ENCODE data around the gene NCKAP5.

The NCKAP5 gene

DNA sequence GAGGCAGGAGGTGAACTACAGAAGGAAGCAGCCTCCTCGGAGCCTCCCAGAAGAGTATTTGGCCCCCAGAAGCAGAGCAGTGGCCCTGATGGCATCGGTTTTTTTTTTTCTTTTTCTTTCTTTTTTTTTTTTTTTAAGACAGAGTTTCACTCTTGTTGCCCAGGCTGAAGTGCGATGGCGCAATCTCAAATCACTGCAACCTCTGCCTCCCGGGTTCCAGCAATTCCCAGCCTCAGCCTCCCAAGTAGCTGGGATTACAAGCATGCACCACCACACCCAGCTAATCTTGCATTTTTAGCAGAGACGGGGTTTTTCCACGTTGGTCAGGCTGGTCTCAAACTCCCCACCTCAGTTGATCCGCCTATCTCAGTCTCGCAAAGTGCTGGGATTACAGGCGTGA, 34.8 kb upstream of the NCKAP5 start:
- H3K9ac ChIP-seq (ENCODE audit: insufficient read length, low read depth): no peak overlapping the region
- H3K4me3 ChIP-seq (ENCODE audit: insufficient read length, low read depth): no peak overlapping the region
- no peak for DNase-seq (ENCODE audit: low read depth, low spot score)
- H3K4me1 ChIP-seq (ENCODE audit: insufficient read depth, insufficient read length): peaks cover 3% of the 10 kb centered on the region
- H3K36me3 ChIP-seq (ENCODE audit: insufficient read depth, insufficient read length, low read length): no peaks in the 10 kb centered on the region
- TF ChIP-seq ZNF274 (IDR thresholded peaks at IDR 0.05; ENCODE audit: low read depth, low read length) (no peak), YY1 (IDR thresholded peaks at IDR 0.05; ENCODE audit: insufficient read depth, insufficient read length) (no peak)
- no peaks in the 10 kb centered on the region for H3K27me3 ChIP-seq (ENCODE audit: insufficient read depth, insufficient read length)
- no peaks in the 10 kb centered on the region for H3K9me3 ChIP-seq (ENCODE audit: insufficient read depth, low read length)

DNA sequence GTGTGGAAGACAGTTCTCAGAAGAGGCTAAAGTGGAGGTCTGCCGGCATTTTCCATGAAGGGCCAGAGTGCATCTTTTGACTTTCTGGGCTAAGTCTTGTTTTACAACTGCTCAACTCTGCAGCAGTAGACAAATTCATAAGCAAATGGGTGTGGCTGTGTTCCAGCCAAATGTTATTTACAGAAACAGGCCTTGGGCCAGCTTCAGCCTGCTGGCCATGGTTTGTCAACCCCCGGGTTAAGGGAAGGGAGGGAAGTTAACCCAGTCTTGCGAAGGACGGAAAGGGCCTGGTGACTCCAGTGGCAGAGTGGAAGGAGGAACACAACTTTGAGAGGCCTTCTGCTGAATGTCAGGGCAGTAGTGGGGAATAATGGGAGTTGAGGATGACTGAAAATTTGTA, 34.3 kb upstream of the NCKAP5 start:
- no peak overlapping the region for H3K4me3 ChIP-seq (ENCODE audit: insufficient read length, low read depth)
- peaks cover 3% of the 10 kb centered on the region for H3K4me1 ChIP-seq (ENCODE audit: insufficient read depth, insufficient read length)
- TF ChIP-seq YY1 (IDR thresholded peaks at IDR 0.05; ENCODE audit: insufficient read depth, insufficient read length) (no peak), ZNF274 (IDR thresholded peaks at IDR 0.05; ENCODE audit: low read depth, low read length) (no peak), SUZ12 (IDR thresholded peaks at IDR 0.05; ENCODE audit: extremely low read depth, insufficient read depth, insufficient read length) (no peak)
- no peak for DNase-seq (ENCODE audit: low read depth, low spot score)
- no peak overlapping the region for H3K9ac ChIP-seq (ENCODE audit: insufficient read length, low read depth)
- H3K9me3 ChIP-seq (ENCODE audit: insufficient read depth, low read length): no peaks in the 10 kb centered on the region
- H3K36me3 ChIP-seq (ENCODE audit: insufficient read depth, insufficient read length, low read length): no peaks in the 10 kb centered on the region
- H3K27me3 ChIP-seq (ENCODE audit: insufficient read depth, insufficient read length): no peaks in the 10 kb centered on the region

DNA sequence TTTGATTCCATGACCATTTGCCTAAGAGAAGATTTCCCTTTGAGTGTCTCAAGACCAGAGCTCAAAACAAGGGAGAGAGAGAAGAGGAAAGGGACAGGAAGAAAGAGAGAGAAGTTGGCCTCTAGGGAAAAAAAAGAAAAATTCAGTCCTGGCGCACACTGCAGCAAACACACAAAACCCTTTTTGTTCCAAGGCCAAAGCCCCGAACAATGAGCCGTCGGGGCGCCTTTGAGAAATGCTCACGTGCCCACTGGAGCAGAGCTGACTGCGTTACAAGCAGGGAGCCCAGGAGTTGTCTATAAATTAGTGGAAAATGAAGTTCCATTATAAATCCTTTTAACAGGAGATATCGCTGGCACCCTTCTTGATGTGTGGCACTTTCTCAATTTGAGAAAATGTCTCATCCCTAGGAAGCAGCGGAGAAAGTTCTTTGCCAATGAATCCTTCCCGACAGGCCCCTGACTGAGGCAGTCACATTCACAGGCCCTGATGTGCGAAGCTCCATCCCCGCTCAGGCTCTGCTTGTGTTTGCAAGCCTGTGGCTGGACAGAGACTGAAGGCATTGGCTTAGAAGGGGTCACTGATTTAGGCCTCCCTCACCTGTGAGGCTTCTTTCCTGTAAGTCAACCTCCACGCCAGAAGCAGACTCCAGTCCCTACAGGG, 32.1 kb upstream of the NCKAP5 start:
- Histone ChIP-seq H3K9me3 (ENCODE audit: insufficient read depth, low read length) (no peaks in the 10 kb centered on the region), H3K4me1 (ENCODE audit: insufficient read depth, insufficient read length) (peaks cover 3% of the 10 kb centered on the region), H3K36me3 (ENCODE audit: insufficient read depth, insufficient read length, low read length) (no peaks in the 10 kb centered on the region), H3K4me3 (ENCODE audit: insufficient read length, low read depth) (no peak overlapping the region), H3K27me3 (ENCODE audit: insufficient read depth, insufficient read length) (no peaks in the 10 kb centered on the region), H3K9ac (ENCODE audit: insufficient read length, low read depth) (no peak overlapping the region)
- no peak for DNase-seq (ENCODE audit: low read depth, low spot score)
- TF ChIP-seq ZNF274 (IDR thresholded peaks at IDR 0.05; ENCODE audit: low read depth, low read length) (no peak), SUZ12 (IDR thresholded peaks at IDR 0.05; ENCODE audit: extremely low read depth, insufficient read depth, insufficient read length) (no peak), YY1 (IDR thresholded peaks at IDR 0.05; ENCODE audit: insufficient read depth, insufficient read length) (no peak)

DNA sequence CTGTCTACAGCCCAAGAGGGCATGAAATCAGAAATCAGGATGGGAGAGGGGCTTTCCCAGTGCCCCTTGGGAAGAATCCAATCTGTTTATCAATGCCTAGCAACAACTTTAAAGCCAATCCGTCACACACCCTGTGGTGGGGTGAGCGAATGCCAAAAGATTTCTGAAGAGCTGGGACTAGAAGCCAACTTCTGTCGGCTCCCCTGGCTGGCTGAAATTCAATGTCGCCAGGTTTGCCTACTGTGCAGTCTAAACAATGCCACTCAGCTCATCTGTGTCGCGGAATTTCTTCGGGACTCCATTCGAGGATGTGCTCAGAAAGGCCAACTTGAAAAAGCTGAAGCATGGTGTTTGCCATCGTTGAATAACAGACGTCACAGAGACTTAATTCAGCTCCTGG, 31.5 kb upstream of the NCKAP5 start:
- Histone ChIP-seq H3K4me1 (ENCODE audit: insufficient read depth, insufficient read length) (peaks cover 3% of the 10 kb centered on the region), H3K4me3 (ENCODE audit: insufficient read length, low read depth) (no peak overlapping the region), H3K9me3 (ENCODE audit: insufficient read depth, low read length) (no peaks in the 10 kb centered on the region), H3K27me3 (ENCODE audit: insufficient read depth, insufficient read length) (no peaks in the 10 kb centered on the region), H3K36me3 (ENCODE audit: insufficient read depth, insufficient read length, low read length) (no peaks in the 10 kb centered on the region), H3K9ac (ENCODE audit: insufficient read length, low read depth) (no peak overlapping the region)
- DNase-seq (ENCODE audit: low read depth, low spot score): no peak
- TF ChIP-seq YY1 (IDR thresholded peaks at IDR 0.05; ENCODE audit: insufficient read depth, insufficient read length) (no peak), SUZ12 (IDR thresholded peaks at IDR 0.05; ENCODE audit: extremely low read depth, insufficient read depth, insufficient read length) (no peak), ZNF274 (IDR thresholded peaks at IDR 0.05; ENCODE audit: low read depth, low read length) (no peak)

DNA sequence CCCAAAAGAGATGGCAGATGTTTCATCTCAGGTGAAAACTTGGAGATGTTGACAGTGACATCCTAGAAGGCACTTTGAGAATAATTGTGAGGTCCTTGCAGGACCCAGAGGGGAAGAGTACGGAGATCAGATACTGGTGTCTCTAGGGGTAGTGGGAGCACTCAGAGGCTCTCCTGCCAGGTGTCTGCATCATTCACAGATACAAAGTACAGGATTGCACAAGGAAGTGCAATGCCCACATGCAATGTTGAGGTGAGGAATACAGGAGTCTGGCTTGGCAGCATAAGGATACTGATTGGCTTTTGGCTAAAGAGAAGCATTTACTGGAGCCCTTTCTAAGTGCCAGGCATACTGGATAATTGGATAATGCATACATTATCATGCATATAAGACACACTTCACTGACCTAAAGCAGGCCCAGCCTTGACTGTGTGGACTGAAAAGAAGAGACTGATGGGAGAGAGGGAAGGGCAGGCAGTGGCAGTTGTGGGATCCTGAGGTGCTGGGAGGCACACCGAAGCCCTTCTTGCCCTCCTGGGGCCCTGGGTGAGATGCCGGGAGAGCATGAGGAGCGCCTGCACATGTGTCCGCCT, 31.0 kb upstream of the NCKAP5 start:
- H3K9ac ChIP-seq (ENCODE audit: insufficient read length, low read depth): no peak overlapping the region
- H3K36me3 ChIP-seq (ENCODE audit: insufficient read depth, insufficient read length, low read length): no peaks in the 10 kb centered on the region
- TF ChIP-seq YY1 (IDR thresholded peaks at IDR 0.05; ENCODE audit: insufficient read depth, insufficient read length) (no peak), SUZ12 (IDR thresholded peaks at IDR 0.05; ENCODE audit: extremely low read depth, insufficient read depth, insufficient read length) (no peak), ZNF274 (IDR thresholded peaks at IDR 0.05; ENCODE audit: low read depth, low read length) (no peak)
- no peaks in the 10 kb centered on the region for H3K9me3 ChIP-seq (ENCODE audit: insufficient read depth, low read length)
- no peak overlapping the region for H3K4me3 ChIP-seq (ENCODE audit: insufficient read length, low read depth)
- no peaks in the 10 kb centered on the region for H3K27me3 ChIP-seq (ENCODE audit: insufficient read depth, insufficient read length)
- H3K4me1 ChIP-seq (ENCODE audit: insufficient read depth, insufficient read length): no peaks in the 10 kb centered on the region
- DNase-seq (ENCODE audit: low read depth, low spot score): no peak

DNA sequence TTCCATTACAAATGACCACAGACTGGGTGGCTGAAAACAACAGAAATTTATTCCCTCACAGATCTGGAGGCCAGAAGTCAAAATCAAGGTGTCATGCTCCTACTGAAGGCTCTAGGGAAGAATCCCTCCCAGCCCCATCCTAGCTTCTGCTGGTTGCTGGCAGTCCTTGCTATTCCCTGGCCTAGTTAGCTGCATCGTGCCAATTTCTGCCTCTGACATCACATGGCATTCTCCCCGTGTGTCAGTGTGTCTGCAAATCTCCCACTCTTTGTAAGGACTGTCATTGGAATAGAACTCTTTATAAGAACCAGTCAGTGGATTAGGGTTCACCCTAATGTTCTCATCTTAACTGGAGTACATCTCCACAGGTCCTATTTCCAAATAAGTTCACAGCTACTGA, 30.5 kb upstream of the NCKAP5 start:
- Histone ChIP-seq H3K27me3 (ENCODE audit: insufficient read depth, insufficient read length) (no peaks in the 10 kb centered on the region), H3K4me3 (ENCODE audit: insufficient read length, low read depth) (no peak overlapping the region)
- TF ChIP-seq YY1 (IDR thresholded peaks at IDR 0.05; ENCODE audit: insufficient read depth, insufficient read length): no peak

DNA sequence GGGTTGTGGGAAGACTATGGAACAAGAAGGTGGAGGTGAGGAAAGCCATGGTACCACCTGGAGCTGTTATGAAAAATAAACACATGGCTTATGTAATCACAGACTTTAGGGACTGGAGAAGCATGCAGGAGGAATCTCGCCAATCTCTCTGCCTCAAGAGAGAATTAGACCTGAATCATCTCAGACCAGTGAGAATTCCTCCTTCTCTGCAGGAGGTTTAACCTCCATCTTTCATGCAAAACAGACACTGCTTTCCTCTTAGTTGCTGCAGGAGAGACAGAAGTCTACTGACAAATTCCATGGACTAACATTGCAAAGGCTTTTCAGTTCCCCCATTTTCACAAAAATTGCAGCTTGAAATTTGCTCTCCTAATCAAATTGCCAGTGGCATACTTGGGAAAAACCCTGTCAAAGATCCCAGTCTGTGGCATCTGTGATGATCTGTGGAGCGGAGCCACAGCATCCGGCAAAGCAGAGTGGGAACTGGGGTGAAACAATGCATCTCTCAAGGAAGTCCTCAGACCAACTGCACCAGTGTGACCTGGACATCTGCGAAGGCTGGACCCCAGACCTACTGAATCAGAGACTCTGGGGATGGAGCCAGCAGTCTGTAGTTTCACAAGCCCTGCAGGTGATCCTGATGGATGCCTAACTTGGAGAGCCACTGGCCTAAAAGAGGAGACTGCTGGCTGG, 28.6 kb upstream of the NCKAP5 start:
- Histone ChIP-seq H3K9ac (ENCODE audit: insufficient read length, low read depth) (no peak overlapping the region), H3K4me1 (ENCODE audit: insufficient read depth, insufficient read length) (no peaks in the 10 kb centered on the region), H3K4me3 (ENCODE audit: insufficient read length, low read depth) (no peak overlapping the region), H3K27me3 (ENCODE audit: insufficient read depth, insufficient read length) (no peaks in the 10 kb centered on the region), H3K9me3 (ENCODE audit: insufficient read depth, low read length) (no peaks in the 10 kb centered on the region), H3K36me3 (ENCODE audit: insufficient read depth, insufficient read length, low read length) (no peaks in the 10 kb centered on the region)
- no peak for DNase-seq (ENCODE audit: low read depth, low spot score)
- TF ChIP-seq YY1 (IDR thresholded peaks at IDR 0.05; ENCODE audit: insufficient read depth, insufficient read length): no peak
- TF ChIP-seq ZNF274 (IDR thresholded peaks at IDR 0.05; ENCODE audit: low read depth, low read length): no peak
- no peak for TF ChIP-seq SUZ12 (IDR thresholded peaks at IDR 0.05; ENCODE audit: extremely low read depth, insufficient read depth, insufficient read length)

More for the DNA sequence above, 30.5 kb upstream of the NCKAP5 start:
- no peak for DNase-seq (ENCODE audit: low read depth, low spot score)
- Histone ChIP-seq H3K9ac (ENCODE audit: insufficient read length, low read depth) (no peak overlapping the region), H3K9me3 (ENCODE audit: insufficient read depth, low read length) (no peaks in the 10 kb centered on the region), H3K4me1 (ENCODE audit: insufficient read depth, insufficient read length) (no peaks in the 10 kb centered on the region), H3K36me3 (ENCODE audit: insufficient read depth, insufficient read length, low read length) (no peaks in the 10 kb centered on the region)

Data from NT2/D1 (cell line).